Measurements from ENCODE around the gene SLC7A9.
"Not testable (repeated sequence)": the region's sequence is repeated elsewhere in the genome, so short reads cannot be mapped to it uniquely, and the experiment has no call there.

SLC7A9 gene

GRCh38 chr19:32895384-32895783 lies 25.8 kb upstream of the SLC7A9 start:
- DNase-seq (ENCODE audit: insufficient read length, low spot score) (no peak), FAIRE-seq (no peak)
- no peak for TF ChIP-seq POLR2A (IDR thresholded peaks at IDR 0.05; ENCODE audit: low read depth, low read length)

- FAIRE-seq: no peak
- TF ChIP-seq POLR2A (IDR thresholded peaks at IDR 0.05; ENCODE audit: low read depth, low read length): no peak
Measured at GRCh38 chr19:32891609-32892008, 22.0 kb upstream of the SLC7A9 start.

GRCh38 chr19:32890841-32891240 lies 21.3 kb upstream of the SLC7A9 start:
- FAIRE-seq (no peak), DNase-seq (ENCODE audit: insufficient read length, low spot score) (no peak)
- no peak for TF ChIP-seq POLR2A (IDR thresholded peaks at IDR 0.05; ENCODE audit: low read depth, low read length)

More at GRCh38 chr19:32891609-32892008, 22.0 kb upstream of the SLC7A9 start:
- no peak for DNase-seq (ENCODE audit: insufficient read length, low spot score)

- TF ChIP-seq POLR2A (IDR thresholded peaks at IDR 0.05; ENCODE audit: low read depth, low read length): no peak
- DNase-seq (ENCODE audit: insufficient read length, low spot score): no peak
- FAIRE-seq: no peak
Measured at GRCh38 chr19:32890326-32890725, 20.8 kb upstream of the SLC7A9 start.

GRCh38 chr19:32889137-32889934 lies 19.8 kb upstream of the SLC7A9 start:
- FAIRE-seq (no peak), DNase-seq (ENCODE audit: insufficient read length, low spot score) (no peak)
- no peak for TF ChIP-seq POLR2A (IDR thresholded peaks at IDR 0.05; ENCODE audit: low read depth, low read length)

GRCh38 chr19:32887572-32888215 lies 18.1 kb upstream of the SLC7A9 start:
- TF ChIP-seq POLR2A (IDR thresholded peaks at IDR 0.05; ENCODE audit: low read depth, low read length): no peak
- DNase-seq (ENCODE audit: insufficient read length, low spot score) (no peak), FAIRE-seq (no peak)

- DNase-seq (ENCODE audit: insufficient read length, low spot score) (no peak), FAIRE-seq (no peak)
- TF ChIP-seq POLR2A (IDR thresholded peaks at IDR 0.05; ENCODE audit: low read depth, low read length): no peak
Measured at GRCh38 chr19:32886241-32886640, 16.7 kb upstream of the SLC7A9 start.

GRCh38 chr19:32885255-32885654 lies 15.7 kb upstream of the SLC7A9 start:
- FAIRE-seq; DNase-seq (ENCODE audit: insufficient read length, low spot score): not testable (repeated sequence)

GRCh38 chr19:32881766-32882165 lies 12.2 kb upstream of the SLC7A9 start:
- DNase-seq (ENCODE audit: insufficient read length, low spot score) (no peak), FAIRE-seq (no peak)
- TF ChIP-seq POLR2A (IDR thresholded peaks at IDR 0.05; ENCODE audit: low read depth, low read length): no peak

- DNase-seq (ENCODE audit: insufficient read length, low spot score): no peak
- no peak for FAIRE-seq
- no peak for TF ChIP-seq POLR2A (IDR thresholded peaks at IDR 0.05; ENCODE audit: low read depth, low read length)
Measured at GRCh38 chr19:32880622-32881021, 11.1 kb upstream of the SLC7A9 start.

GRCh38 chr19:32879741-32880140 lies 10.2 kb upstream of the SLC7A9 start:
- no peak for TF ChIP-seq POLR2A (IDR thresholded peaks at IDR 0.05; ENCODE audit: low read depth, low read length)
- FAIRE-seq: no peak
- no peak for DNase-seq (ENCODE audit: insufficient read length, low spot score)

GRCh38 chr19:32878988-32879387 lies 9.4 kb upstream of the SLC7A9 start:
- FAIRE-seq (no peak), DNase-seq (ENCODE audit: insufficient read length, low spot score) (no peak)
- TF ChIP-seq POLR2A (IDR thresholded peaks at IDR 0.05; ENCODE audit: low read depth, low read length): no peak

GRCh38 chr19:32877977-32878745 lies 8.6 kb upstream of the SLC7A9 start:
- TF ChIP-seq POLR2A (IDR thresholded peaks at IDR 0.05; ENCODE audit: low read depth, low read length): no peak
- no peak for DNase-seq (ENCODE audit: insufficient read length, low spot score)
- no peak for FAIRE-seq

GRCh38 chr19:32877323-32877912 lies 7.9 kb upstream of the SLC7A9 start:
- FAIRE-seq (no peak), DNase-seq (ENCODE audit: insufficient read length, low spot score) (no peak)
- TF ChIP-seq POLR2A (IDR thresholded peaks at IDR 0.05; ENCODE audit: low read depth, low read length): no peak
